ENCODE measurements around the gene OLA1. TPM values are rescaled to one million over a fixed set of nuclear protein-coding genes. Genes with fewer than 3 reads are reported as not detected.

The OLA1 gene
- total RNA-seq, 2 donors from 2014 or later: 75.6 to 92.8 TPM

DNA sequence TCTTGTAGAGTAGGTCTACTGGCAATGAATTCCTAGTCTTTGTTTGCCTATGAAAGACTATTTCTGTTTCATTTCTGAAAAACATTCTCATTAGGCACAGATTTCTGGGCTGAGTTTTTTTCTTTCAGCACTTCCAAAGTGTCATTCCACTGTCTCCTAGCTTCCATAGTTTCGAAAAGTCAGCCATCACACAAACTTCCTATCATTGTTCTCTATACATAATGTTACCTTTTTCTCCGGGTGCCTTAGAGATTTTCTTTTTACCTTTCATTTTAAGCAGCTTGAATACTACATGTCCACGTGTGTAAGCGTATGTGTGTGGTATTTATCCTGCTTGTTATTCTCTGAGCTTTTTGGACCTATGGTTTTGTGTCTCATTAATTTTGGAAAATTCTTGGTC lies 55.7 kb downstream of the OLA1 start:
- TF ChIP-seq, protein P1, sequence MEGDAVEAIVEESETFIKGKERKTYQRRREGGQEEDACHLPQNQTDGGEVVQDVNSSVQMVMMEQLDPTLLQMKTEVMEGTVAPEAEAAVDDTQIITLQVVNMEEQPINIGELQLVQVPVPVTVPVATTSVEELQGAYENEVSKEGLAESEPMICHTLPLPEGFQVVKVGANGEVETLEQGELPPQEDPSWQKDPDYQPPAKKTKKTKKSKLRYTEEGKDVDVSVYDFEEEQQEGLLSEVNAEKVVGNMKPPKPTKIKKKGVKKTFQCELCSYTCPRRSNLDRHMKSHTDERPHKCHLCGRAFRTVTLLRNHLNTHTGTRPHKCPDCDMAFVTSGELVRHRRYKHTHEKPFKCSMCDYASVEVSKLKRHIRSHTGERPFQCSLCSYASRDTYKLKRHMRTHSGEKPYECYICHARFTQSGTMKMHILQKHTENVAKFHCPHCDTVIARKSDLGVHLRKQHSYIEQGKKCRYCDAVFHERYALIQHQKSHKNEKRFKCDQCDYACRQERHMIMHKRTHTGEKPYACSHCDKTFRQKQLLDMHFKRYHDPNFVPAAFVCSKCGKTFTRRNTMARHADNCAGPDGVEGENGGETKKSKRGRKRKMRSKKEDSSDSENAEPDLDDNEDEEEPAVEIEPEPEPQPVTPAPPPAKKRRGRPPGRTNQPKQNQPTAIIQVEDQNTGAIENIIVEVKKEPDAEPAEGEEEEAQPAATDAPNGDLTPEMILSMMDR (IDR thresholded peaks at IDR 0.05): no peak
- Histone ChIP-seq H3K36me3 (no peaks in the 10 kb centered on the region), H3K4me1 (no peaks in the 10 kb centered on the region), H3K27ac (no peak overlapping the region), H3K9me3 (no peaks in the 10 kb centered on the region), H3K9ac (ENCODE audit: low read depth in 2 of 2, low read length in 2 of 2) (no peak overlapping the region), H3K4me3 (no peak overlapping the region), H3K27me3 (no peaks in the 10 kb centered on the region)
- intact Hi-C loops (cut with DNase I): no loop called here
- no peak for DNase-seq

DNA sequence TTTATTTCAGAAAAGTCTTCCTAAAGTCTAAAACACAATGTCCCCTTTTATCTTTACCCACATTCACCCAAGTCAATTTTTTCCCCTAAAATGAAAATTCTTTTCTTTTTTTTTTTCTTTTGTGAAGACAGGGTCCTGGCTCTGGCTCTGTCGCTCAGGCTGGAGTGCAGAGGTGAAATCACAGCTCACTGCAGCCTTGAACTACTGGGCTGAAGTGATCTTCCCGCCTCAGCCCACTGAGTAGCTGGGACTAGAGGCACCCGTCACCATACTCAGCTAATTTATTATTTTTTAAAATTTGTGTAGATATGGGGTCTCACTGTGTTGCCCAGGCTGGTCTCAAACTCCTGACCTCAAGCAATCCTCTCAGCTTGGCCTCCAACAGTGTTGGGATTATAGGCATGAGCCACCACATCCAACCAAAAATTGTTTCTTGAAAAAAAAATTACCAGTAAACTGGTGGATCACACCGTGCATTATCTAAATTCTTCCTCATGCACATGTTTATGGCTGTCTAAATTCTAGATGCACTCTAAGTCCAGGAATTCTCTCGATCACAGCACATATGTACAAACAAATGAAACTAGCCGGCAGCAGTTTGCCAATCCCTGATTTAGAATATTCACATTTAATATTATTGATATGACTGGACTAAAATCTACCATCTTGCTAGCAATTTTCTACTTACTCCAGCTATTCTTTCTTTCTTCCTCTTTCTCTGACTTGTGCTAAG lies 56.8 kb downstream of the OLA1 start:
- intact Hi-C loops (cut with DNase I): no loop called here
- no peaks in the 10 kb centered on the region for H3K27me3 ChIP-seq
- H3K4me1 ChIP-seq: no peaks in the 10 kb centered on the region
- H3K9ac ChIP-seq (ENCODE audit: low read depth in 2 of 2, low read length in 2 of 2): no peak overlapping the region
- no peak overlapping the region for H3K27ac ChIP-seq
- H3K9me3 ChIP-seq: no peaks in the 10 kb centered on the region
- TF ChIP-seq, protein P1 (IDR thresholded peaks at IDR 0.05): no peak
- H3K36me3 ChIP-seq: no peaks in the 10 kb centered on the region
- DNase-seq: no peak
- no peak overlapping the region for H3K4me3 ChIP-seq

DNA sequence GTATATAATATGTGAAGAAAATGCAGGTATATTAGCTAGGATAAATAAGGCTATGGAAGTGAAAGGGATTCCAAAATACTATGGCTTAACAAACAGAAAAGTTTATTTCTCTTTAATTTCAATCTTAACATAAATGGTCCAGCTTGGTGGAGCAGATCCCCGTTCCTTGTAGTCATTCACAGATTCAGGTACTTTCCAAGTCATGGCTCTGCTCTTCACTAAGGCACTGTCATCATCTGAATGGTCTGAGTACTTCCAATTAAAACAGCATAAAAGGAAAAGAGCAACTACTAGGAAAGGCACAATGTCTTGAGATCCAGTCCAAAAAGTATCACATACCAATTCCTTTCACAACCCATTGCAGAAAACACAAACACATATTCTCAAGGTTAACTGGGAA lies 63.4 kb downstream of the OLA1 start:
- Histone ChIP-seq H3K36me3 (no peaks in the 10 kb centered on the region), H3K4me1 (no peaks in the 10 kb centered on the region), H3K27me3 (no peaks in the 10 kb centered on the region), H3K27ac (no peak overlapping the region), H3K9ac (ENCODE audit: low read depth in 2 of 2, low read length in 2 of 2) (no peak overlapping the region), H3K9me3 (no peaks in the 10 kb centered on the region), H3K4me3 (no peak overlapping the region)
- no peak for DNase-seq
- TF ChIP-seq, protein P1 (IDR thresholded peaks at IDR 0.05): no peak
- intact Hi-C loops (cut with DNase I): no loop called here

DNA sequence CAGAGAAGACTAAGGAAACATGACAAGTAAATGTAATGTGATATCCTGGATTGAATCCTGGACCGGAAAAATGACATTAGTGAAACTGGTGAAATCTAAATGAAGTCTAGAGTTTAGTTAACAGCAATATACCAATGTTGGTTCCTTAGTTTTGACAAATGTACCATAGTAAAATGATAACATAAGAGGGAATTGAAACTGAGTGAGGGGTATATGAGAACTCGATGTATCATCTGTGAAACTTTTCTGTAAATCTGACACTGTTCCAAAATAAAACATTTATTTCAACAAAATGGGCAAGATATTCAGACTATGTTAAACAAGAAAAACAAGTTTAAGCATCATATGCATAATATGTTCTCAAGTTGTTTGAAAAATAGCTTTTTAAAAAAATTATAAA lies 63.8 kb downstream of the OLA1 start:
- no peaks in the 10 kb centered on the region for H3K36me3 ChIP-seq
- H3K4me1 ChIP-seq: no peaks in the 10 kb centered on the region
- H3K9me3 ChIP-seq: no peaks in the 10 kb centered on the region
- intact Hi-C loops (cut with DNase I): no loop called here
- H3K27ac ChIP-seq: no peak overlapping the region
- no peak overlapping the region for H3K4me3 ChIP-seq
- TF ChIP-seq, protein P1 (IDR thresholded peaks at IDR 0.05): no peak
- no peaks in the 10 kb centered on the region for H3K27me3 ChIP-seq
- DNase-seq: no peak
- H3K9ac ChIP-seq (ENCODE audit: low read depth in 2 of 2, low read length in 2 of 2): no peak overlapping the region

DNA sequence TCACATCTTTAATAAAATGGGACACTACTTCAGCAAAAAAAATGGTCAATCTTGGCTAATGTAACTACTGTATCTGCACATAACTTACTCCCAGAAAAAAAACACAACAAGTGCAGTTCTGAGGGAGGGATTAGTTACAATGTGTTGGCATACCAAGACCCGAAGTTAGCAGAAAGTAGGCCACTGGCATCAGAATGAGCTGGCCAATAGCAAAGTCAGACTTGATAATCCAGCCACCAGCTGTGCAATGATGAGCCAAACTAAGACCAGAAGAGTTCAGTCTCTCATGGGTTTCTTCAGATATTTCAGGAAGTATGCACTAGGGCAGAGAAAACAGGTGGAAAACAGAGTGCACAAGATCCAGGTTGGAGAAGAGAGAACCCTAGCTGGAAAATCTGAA lies 65.3 kb downstream of the OLA1 start:
- H3K27me3 ChIP-seq: no peaks in the 10 kb centered on the region
- H3K36me3 ChIP-seq: no peaks in the 10 kb centered on the region
- TF ChIP-seq, protein P1 (IDR thresholded peaks at IDR 0.05): no peak
- DNase-seq: no peak
- no peak overlapping the region for H3K4me3 ChIP-seq
- H3K9ac ChIP-seq (ENCODE audit: low read depth in 2 of 2, low read length in 2 of 2): no peak overlapping the region
- no peak overlapping the region for H3K27ac ChIP-seq
- H3K9me3 ChIP-seq: no peaks in the 10 kb centered on the region
- no peaks in the 10 kb centered on the region for H3K4me1 ChIP-seq
- intact Hi-C loops (cut with DNase I): no loop called here
